HFF-Myc (cell line): ENCODE measurements around the gene EIF2B2.

Experiments
- DNase-seq: peaks from one replicate; pipeline ENCODE4 v3.0.0-alpha.2; 2011; ENCODE audit warnings: low read depth; ENCODE audit errors: extremely low read depth
- H3K4me3 ChIP-seq: replicated peaks from 2 replicates; pipeline ENCODE4 v1.5.1; 2011; ENCODE audit warnings: low read depth, mild to moderate bottlenecking, control low read depth, low read length
- CTCF ChIP-seq: IDR thresholded peaks from 2 replicates; pipeline ENCODE4 v1.5.1; 2012; ENCODE audit warnings: mild to moderate bottlenecking, low read depth, low read length, control low read depth; ENCODE audit errors: missing control alignments

Gene EIF2B2

DNA sequence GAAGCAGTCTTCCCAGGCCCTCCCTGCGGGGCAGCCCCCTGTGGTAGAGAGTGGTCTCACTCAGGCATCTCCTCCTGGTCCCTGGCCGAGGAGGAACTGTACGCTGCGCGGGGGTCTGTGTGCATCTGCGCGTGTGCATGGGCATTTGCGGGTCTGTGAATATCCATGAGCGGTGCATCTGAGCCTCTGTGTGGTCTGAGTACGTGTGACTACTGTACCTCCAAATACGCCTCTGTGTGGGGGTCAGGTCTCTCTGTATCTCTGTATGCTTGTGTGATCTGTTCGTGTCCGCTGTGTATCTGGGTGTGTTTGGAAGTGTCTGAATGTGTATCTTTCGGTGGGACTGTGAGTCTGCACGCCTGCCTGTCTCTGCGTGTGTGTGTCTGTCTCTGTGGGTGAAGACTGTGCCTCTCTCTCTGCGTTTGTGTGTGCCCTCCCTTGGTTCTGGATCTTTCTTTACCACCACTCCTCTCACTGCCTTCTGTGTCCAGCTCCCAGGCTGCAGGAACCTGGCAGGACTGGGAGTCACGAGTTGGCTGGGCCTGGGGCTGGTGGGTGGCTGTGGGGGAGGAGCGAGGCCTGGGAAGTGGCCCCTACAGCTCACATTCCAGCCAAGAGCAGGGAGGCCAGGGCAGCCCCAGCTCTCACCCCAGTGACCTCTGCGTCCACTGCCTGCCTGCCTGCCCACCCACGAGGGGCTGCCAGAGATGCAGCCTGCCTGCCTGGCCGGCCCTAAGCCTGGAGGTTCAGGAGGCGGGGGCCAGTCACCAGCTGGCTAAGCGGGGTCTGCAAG is 46.2 kb upstream of the EIF2B2 start:
- TF ChIP-seq CTCF: no peak
- no peak overlapping the region for H3K4me3 ChIP-seq
- DNase-seq: no peak

GRCh38 chr14:74959596-74960180 is 43.0 kb upstream of the EIF2B2 start:
- DNase-seq: no peak
- no peak overlapping the region for H3K4me3 ChIP-seq
- TF ChIP-seq CTCF: no peak

DNA sequence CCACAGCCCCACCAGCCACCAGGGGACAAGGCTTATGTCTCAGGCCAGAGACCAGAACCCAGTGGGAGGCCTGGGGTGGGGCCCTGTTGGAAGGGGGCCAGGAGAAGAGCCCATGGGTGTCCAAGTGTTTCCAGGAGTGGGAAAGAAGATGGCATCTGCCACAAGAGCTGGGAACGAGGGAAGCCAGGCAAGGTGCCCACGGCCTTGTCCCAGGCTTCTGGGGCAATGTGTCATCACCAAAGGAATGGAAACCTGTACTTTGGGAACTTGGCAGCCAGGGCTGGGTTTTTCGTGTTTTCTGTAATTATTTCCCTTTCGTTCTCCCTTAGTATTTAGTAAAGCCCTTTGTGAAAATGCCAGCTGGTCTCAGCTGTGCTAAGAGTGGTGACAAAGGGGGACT is 42.0 kb upstream of the EIF2B2 start:
- TF ChIP-seq CTCF: no peak
- no peak for DNase-seq
- H3K4me3 ChIP-seq: no peak overlapping the region

- no peak for DNase-seq
- no peak for TF ChIP-seq CTCF
Observed at GRCh38 chr14:74961238-74961911, 41.3 kb upstream of the EIF2B2 start.

DNA sequence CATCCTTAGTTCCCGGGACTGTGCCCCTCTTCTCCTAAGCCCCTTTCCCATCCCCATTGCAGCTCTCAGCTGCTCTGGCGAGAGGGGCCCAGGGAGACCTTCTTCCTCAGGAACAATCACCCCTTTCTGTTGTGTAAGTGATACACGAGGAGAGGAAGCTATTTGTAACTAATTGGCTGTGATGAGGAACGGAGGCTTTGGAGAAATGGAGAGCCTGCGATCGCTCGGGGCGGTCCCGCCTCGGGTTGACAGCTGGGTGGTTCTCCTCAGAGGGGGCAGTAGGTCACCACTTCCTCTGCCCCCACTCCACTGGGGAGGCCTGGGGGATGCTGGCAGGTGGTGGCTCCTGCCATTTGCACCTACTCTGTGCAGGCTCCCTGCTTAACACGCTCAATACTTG is 40.7 kb upstream of the EIF2B2 start:
- no peak for DNase-seq
- no peak overlapping the region for H3K4me3 ChIP-seq
- no peak for TF ChIP-seq CTCF

More at GRCh38 chr14:74961238-74961911, 41.3 kb upstream of the EIF2B2 start:
- no peak overlapping the region for H3K4me3 ChIP-seq

GRCh38 chr14:74962493-74962892 is 40.2 kb upstream of the EIF2B2 start:
- H3K4me3 ChIP-seq: no peak overlapping the region
- no peak for TF ChIP-seq CTCF
- DNase-seq: no peak
